Posterior cingulate gyrus (tissue), 11 donors: ENCODE measurements around the gene ZDHHC3.
A peak's percentile ranks its signal among the peaks of the same experiment; 100 is the strongest.

Source experiments
- DNase-seq, 10 donors: peaks; one replicate each; pipeline versions ENCODE4 v3.0.0 to v3.0.0-alpha.2; 2020 to 2021; ENCODE audit warnings: mixed read lengths in 3 of 10
- intact Hi-C: fragments of 100-400 bp; cut with DNase I; formaldehyde crosslinking; loops from one replicate; pipeline ENCODE4 v1.15.1; 2023

Gene ZDHHC3, protein sequence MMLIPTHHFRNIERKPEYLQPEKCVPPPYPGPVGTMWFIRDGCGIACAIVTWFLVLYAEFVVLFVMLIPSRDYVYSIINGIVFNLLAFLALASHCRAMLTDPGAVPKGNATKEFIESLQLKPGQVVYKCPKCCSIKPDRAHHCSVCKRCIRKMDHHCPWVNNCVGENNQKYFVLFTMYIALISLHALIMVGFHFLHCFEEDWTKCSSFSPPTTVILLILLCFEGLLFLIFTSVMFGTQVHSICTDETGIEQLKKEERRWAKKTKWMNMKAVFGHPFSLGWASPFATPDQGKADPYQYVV

DNA sequence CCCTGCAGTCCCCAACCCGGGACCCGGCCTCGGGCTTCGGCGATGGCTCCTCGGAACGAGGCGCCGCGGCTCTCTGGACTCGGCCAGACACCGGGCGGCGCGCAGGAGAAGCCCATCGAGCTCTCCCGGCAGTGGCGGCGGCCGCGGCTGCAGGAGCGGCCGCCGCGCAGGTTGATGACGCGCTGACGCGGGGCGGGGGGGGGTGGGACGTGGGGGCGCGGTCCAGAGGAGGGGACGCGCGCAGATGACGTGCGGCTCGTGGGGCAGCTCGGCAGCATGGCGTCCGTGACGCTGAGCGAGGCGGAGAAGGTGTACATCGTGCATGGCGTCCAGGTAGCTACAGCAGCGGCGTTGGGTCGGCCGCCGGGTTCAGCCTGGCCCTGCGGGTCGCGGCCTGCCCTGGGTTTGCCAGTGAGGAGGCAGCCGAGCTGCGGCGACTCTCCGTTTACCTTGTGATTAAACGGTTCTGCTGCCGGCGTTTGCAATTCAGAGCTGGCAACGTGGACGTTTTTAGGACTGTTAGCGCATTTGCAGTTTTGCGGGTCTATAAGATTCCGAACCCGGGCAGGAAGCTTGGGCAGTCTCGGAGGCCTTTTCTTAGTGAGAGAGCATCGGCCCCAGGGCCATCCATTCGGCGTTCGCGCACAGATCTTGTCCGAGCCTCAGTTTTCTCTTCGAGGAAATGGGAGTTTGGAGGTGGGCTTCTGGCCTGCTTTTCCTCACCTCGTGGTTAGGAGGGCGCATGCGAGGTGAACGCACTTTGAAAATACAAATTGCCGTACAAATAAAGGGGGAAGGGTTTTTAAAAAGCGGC lies at the start of gene ZDHHC3, which contains the start of gene EXOSC7:
Gene ZDHHC3 (minus strand): TSS at position 173 of the 814 bp plus-strand sequence. CDS start 16,738 bp downstream, outside the sequence.
Gene EXOSC7 (plus strand): TSS at position 243 of the 814 bp plus-strand sequence. CDS start 34 bp downstream, at position 277.
- peak; percentile 80 to 97 (median 84) for DNase-seq
- intact Hi-C loops: loop anchor here (2.0 kb wide), 1 partner anchor 115 kb away; the partner anchor contains the start of gene TMEM42

DNA sequence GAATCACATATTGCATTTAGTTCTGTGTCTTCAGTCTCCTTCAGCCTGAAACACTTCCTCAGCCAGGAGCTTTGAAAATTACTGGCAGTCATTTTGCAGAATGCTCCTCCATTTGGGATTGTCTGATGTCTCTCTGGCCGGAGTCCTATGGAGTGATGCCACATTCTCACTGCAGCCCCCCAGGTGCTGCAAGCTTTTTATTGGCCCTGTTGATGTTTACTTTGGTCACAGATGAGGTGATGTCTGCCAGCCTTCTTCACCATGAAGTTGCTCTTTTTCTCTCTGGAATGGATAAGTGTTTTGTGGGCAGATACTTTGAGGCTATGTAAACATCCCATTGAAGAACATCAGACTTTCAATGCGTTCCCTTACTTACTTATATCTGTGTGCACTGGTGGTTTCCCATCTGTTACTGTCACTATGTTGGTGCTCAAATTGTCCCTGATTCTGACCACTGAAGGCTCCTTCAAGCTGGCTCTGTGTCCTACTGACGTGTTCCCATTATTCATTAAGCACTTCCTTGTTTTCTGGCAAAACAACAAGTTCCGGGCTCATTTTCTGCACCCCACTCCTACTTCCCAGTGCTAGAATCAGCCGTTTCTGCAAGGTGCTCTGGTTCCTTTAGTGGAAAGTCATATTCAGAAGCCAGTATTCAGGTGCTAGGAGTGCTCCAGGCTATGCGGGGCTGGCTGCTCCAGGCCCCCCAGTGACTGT lies 48.7 kb upstream of the ZDHHC3 start:
- intact Hi-C loops: no loop called here
- no peak for DNase-seq

DNA sequence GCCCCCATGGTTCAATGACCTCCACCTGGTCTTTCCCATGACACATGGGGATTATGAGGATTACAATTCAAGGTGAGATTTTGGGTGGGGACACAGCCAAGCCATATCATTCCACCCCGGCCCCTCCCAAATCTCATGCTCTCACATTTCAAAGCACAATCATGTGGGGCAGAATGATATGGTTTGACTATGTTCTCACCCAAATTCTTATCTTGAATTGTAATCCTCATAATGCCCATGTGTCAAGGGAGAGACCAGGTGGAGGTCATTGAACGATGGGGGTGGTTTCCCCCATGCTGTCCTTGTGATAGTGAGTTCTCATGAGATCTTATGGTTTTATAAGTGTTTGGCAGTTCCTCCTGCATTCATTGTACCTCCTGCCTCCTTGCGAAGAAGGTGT lies 47.7 kb upstream of the ZDHHC3 start:
- no peak for DNase-seq
- intact Hi-C loops: no loop called here

DNA sequence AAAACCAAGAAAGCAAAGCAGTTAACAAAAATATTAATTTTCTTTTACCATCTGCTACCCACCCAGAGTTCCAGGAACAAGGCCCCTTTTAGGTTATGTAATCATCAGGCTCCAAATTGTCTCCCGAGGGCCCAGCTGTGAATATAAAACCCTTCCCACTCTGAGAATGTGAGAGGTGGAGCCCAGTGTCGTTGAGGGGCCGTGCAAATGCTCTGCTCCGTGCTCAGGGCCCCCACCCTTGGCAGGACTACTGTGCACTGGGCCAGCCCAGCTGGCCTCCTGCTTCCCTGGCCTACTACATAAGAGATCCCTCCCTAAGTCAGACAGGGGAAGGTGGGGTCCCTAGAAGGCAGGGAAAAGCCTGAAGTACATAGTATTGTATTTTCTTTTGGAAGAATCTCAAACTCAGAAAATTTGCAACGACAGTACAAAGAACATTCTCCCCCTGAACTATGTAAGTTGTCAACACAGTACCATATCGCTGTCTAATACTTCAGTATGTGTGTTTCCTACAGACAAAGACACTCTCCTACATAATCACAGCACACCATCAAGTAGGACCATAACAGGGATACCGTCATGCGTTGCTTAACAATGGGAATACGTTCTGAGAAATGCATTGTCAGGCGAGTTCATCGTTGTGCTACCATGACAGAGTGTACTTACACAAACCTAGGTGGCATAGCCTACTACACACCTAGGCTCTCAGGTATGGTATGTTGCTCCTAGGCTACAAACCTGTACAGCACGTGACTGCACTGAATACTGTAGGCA lies 45.7 kb upstream of the ZDHHC3 start:
- intact Hi-C loops: no loop called here

DNA sequence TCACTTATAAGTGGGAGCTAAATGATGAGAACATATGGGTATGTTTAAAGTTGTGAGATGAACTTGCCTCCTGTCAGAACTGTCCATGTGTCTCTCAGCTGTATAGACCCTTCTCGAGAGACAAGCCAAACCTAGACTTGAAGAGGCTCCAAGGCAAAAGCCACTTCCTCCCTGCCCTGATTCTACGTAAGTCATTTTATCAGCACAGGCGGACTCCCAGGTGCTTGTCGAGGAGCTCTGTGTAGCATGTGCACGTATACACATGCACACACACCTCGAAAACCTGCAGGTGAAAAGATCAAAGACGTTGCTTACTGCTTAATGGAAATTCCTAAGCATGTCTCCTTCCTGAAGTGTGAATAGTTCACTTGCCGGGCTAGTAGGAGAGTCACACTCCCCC lies 44.6 kb upstream of the ZDHHC3 start:
- intact Hi-C loops: no loop called here
- DNase-seq: no peak

More for the DNA sequence above, 45.7 kb upstream of the ZDHHC3 start:
- no peak for DNase-seq

DNA sequence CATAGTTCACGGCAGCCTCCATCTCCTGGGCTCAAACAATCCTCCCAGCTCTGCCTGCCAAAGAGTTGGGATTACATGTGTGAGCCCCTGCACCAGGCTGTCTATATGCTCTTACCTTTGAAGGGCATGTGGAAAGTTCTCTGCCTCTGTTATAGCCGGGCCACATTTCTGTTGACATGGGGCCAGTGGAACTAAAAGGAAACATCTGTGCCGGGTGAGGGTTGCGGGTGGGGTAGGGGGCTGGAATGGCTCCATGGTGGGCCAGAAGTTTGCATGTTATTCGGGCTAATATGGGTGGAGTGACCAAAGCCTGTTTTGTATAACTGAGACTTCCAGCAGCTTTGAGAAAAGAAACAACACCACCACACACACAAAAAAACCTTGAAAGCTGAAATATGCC lies 41.8 kb upstream of the ZDHHC3 start:
- intact Hi-C loops: no loop called here
- DNase-seq: no peak

DNA sequence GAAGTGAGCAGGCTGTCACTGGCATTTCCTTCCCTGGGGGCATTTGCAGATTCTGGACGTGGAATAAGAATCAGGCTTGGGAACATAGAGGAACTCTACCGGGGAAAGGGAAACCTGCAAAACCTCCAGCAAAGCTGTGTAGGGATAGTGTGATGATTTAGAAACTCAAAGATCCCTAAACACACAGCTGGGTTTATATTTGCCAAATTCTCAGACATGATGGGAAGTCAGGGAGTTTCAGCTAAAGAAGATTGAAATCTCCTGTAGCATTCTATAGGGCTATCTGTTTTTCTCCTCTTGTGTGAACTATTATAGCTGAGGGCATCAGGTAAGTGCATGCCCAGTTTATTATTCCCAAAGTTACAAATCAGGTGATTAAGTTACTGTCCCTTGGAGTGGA lies 40.9 kb upstream of the ZDHHC3 start:
- DNase-seq: no peak
- intact Hi-C loops: no loop called here

DNA sequence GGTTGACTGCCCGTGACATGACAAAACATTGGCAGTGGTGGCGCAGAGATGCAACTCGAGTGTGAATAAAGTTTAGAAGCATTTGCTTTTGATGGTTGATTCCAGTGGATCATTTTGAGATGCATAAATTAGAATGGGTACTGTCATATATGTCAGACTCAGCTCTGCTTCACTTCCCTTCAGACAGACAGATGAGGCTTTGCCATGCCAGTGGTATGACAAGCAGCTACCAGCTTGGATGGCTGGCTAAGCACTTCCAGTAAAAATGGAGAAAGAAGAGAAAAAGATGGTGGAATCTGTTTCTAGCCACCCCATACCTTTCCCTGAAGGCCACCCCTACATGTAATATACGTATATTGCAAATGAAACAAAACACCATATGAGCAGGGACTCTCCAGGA lies 36.6 kb upstream of the ZDHHC3 start:
- intact Hi-C loops: no loop called here
- no peak for DNase-seq

DNA sequence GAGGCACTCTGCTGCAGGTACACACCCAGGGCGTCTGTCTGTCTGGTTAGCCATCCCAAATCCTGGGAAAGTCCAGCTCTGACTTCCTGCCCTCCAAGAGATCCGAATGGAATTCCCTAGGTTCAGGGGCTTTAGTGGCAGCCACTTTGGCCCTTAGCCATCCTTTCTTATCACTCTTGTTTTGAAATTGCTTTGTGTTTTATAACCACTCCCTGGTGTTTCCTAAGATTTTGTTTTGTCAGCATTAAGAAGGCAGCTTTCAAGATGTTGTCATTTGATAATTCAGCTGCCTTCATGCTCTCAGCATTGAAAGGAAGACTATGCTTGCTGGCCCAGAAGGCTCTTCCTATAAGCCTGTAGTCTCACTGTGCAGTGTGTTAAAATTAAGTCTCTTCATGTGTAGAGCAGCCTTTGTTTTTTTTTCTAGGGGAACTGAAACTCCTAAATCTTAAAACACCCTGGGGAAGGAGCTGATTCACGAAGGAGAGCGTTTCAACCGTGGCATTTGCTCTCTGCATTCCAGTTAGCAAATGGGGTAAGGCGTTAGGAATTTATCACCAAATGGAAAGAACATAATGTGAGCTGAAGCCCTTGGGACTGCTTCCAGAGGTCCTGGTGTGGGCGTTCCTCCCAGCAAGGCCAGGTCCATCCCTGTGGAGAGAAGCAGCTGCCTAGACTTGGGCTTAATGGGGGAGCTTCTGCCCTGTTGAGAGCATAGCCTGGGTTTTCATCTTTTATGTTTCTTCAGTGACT lies 36.0 kb upstream of the ZDHHC3 start:
- intact Hi-C loops: no loop called here
- no peak for DNase-seq

DNA sequence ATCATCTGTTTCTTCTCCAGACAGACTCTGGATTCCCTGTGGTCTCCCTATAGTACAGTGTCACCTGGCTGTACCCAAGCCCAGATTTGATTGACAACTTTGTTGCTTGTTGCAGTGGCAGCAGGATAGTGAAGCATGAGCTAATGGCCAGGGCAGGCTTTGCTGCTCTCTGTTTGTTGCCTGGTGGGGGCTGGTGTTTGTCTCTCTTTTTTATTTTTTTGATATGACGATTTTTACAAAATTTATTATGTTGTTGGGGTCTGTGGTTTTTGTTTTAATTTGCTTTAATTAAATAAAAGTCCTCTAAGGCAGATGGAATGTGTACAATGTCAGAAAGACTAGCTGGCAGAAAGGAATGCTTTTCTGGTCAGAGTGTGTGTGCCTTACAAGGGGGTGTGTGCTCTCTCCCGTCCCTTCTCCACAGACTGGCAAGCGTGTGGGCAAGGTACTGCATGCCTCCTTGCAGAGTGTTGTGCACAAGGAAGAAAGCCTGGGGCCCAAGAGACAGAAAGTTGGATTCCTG lies 34.9 kb upstream of the ZDHHC3 start:
- intact Hi-C loops: no loop called here

DNA sequence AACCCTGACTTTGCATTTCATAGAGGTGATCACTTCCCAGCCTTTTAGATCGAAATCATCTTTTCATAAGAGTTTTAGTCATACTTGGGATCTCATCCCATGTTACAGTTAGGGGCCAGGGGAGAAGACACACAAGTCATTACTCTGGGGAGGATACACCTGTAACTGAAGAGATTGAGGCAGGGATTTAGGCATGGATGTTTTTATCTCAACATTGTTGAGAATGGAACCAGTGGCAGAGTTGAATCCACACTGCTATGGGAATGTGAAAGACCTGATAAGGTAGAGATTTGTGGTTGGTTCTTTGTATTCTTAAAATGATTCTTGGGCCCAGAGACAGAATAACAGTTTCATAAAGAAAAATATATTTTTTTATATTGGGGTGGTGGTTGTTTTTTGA lies 33.9 kb upstream of the ZDHHC3 start:
- intact Hi-C loops: no loop called here
- no peak for DNase-seq

More for the DNA sequence above, 34.9 kb upstream of the ZDHHC3 start:
- DNase-seq: no peak

DNA sequence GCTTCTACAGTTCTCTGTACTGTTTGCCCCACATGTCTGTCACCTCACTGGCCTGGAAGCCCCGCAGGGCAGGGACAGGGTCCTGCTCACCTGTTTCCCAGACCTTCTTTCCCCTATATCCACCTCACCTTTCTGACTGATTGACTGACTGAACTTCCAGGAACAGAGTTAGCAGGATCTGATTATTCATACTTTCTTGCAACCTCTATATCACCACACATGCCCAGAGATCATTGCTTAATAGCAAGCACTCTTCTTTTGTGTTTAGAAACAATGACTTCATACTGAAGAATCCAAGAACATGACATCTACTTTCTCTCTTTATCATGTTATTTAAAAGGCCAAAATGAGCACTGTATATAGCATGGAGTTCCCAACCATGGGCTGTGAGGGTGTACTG lies 32.1 kb upstream of the ZDHHC3 start:
- DNase-seq: no peak
- intact Hi-C loops: no loop called here

DNA sequence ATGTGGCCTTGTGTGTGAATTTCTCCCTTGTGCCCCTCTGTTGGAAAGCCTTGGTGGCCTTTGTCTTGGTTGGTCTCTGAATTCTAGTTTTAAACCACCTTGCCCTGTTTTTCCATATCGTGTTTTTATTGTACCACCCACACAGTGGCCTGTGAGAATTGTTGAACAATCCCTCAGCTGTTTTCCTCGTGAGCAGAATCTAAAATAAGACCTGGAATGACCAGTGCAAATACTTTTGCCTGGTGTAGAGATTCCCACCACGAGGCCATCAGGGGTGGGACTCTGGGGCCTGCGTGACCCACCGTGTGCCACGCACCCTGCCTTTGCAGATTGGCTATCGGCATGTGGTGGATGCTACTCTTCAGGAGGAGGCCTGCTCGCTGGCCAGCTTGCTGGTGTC lies 31.1 kb upstream of the ZDHHC3 start:
- intact Hi-C loops: no loop called here
- no peak for DNase-seq

DNA sequence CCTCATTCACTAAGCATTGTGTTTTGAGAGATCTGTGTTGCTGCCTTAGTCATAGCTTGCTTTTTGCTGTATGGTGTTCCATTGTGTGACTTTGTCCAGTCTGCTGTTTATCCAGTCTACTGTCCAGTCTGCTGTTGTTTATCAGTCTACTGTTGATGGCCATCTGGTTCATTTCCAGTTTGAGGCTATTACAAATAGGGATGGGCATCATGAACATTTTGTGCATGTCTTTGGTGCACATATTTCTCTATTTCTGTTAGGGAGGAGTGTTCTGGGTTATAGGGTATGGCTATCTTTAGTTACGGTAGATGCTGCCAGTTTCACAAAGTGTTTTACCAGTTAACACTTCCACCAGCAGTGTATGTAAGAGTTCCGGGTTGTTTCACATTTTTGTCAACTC lies 27.9 kb upstream of the ZDHHC3 start:
- DNase-seq: no peak
- intact Hi-C loops: no loop called here

DNA sequence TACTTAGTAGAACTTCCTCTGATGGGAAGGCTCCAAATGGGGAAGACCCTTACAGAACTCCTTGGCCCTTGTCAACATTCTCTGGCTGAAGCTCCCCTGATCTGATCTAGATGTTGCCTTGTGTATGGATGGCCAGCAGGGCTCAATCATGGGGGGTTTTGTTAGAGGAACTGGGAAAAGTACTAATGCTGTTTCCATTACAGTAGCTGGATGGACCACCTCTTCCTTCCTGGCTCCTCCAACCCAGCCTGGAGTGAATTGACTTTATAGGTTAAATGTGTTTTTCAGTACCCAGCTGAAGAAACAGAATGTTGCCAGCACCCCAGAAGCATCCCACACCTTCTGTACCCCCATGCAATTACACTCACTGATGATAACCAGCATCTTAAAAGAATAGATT lies 27.4 kb upstream of the ZDHHC3 start:
- intact Hi-C loops: no loop called here
- DNase-seq: no peak

DNA sequence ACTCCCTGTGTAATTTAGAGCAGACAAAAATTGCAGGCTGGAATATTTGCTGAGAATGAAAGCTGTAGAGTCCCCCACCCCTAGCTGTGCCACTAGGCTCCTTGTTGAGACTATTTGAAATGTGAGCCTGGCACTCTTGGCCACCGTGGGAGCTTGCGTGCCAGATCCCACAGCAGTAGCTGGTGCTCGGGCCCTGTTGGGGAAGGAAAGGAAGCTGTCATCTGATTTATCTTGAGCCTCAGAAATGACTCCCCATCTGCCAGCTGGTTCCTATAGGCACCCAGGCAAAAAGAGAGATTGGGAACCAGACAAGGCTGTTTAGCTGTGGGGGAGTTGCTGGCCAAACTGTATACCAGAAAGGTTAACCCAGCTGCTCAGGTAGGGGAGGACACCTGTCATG lies 26.7 kb upstream of the ZDHHC3 start:
- intact Hi-C loops: no loop called here
- no peak for DNase-seq

DNA sequence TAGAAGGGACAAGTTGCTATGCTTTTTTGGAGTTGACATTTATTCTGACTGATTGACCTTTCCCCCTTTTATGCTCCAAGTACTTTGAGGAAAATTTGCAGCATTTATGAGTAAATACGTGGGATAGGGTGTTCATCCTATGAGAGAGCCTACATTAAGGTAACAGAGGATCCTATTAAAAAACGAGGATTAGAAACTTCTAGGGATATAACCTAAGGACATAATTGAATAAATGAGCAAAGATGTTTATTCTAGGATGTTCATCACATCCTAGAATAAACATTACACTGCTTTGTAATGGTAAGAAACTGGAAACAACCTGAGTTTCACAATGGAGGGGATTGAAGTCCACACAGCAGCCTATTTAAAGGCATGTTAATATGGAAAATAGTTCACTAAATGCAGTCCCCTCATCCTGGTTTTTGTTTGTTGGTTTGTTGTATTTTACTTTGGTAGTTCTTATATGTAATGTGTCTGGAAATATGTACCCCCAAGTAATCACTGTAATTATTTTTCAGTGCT lies 26.2 kb upstream of the ZDHHC3 start:
- intact Hi-C loops: no loop called here
- no peak for DNase-seq

DNA sequence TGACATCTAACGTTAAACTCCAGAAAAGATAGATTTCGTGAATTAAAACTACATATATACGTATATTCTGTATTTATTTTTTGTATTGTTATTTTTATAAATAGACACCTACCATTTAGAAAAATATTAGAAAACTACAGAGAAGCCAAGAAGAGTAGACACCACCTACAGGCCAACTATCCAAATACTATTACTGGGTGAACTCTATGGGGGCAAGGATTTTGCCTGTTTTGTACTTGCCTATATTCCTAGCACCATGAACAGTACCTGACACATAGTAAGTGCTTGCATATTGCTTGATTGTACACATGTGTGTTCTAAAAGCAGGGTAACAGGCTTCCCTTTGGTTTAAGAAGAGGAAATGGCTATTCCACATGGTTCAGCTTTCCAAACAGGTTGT lies 25.8 kb upstream of the ZDHHC3 start:
- DNase-seq: no peak
- intact Hi-C loops: no loop called here

DNA sequence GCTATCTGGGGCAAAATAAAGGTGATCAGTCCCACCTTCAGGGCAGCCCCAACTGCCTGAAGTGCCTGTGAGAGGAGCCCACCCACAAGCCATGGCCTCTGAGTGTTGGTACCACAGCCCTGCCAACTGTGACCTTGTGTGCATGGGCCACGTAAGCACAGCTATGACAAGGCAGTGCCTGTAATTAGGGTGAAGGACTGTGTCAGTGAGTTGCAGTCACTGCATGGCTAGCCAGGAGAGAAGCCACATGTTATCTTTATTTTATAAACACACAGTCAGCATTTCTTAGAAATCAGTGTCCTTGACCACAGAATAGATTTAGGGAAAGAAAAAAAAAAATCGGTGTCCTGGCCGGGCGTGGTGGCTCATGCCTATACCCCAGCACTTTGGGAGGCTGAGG lies 24.8 kb upstream of the ZDHHC3 start:
- intact Hi-C loops: no loop called here

More for the DNA sequence above, 24.8 kb upstream of the ZDHHC3 start:
- no peak for DNase-seq
